Neural cell (in vitro differentiated cells): ENCODE data around the gene APAF1.

ENCODE experiments used
- CTCF ChIP-seq: fragments of 450-650 bp; IDR thresholded peaks from 2 replicates; pipeline ENCODE4 v1.5.1; 2014; ENCODE audit warnings: antibody characterized with exemption, mild to moderate bottlenecking, moderate library complexity; ENCODE audit not compliant: poor library complexity, severe bottlenecking
- EZH2 ChIP-seq: fragments of 200-600, 300-800 bp; shearing (Covaris generic), sonication (generic); IDR thresholded peaks from 2 replicates; pipeline ENCODE4 v1.6.1; 2014; ENCODE audit warnings: antibody characterized with exemption, low read length, borderline replicate concordance, mild to moderate bottlenecking; ENCODE audit not compliant: insufficient read depth, poor library complexity, severe bottlenecking
- POLR2AphosphoS5 ChIP-seq: IDR thresholded peaks from 2 replicates; pipeline ENCODE4 v1.6.1; 2012

GRCh38 chr12:98735821-98736220, 90.7 kb downstream of the APAF1 start:
- no peak for TF ChIP-seq CTCF
- no peak for TF ChIP-seq POLR2AphosphoS5
- TF ChIP-seq EZH2, result no peak
